ELR (cell line): ENCODE measurements around the gene GALNT7.

Experiments
- DNase-seq: peaks from one replicate; pipeline ENCODE4 v3.0.0-alpha.2; 2015; ENCODE audit warnings: low read depth

The GALNT7 gene

DNA sequence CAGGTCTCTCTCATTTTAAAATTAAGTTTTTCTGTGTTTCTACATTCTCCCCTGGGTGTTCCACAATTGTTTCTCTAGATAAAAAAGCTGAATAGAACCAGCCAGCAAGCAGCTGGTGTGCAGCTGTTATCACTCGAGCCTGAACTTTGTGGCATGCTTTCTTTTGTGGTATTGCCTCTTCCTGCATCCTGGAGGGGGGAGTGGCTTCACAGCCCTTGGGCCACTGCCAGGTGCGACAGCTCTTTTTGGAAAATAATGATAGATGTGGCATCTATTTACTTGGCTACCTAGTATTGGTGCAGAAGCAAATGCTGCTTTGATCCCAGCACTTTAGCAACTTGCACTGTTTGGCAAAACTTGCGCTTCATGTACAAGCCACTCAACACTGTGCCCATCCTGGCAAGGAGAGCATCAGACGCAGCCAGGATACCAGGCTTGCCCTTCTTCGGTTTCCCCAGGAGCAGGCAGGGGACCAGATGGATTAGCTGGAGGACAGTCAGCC is 96.1 kb downstream of the GALNT7 start:
- DNase-seq: no peak

DNA sequence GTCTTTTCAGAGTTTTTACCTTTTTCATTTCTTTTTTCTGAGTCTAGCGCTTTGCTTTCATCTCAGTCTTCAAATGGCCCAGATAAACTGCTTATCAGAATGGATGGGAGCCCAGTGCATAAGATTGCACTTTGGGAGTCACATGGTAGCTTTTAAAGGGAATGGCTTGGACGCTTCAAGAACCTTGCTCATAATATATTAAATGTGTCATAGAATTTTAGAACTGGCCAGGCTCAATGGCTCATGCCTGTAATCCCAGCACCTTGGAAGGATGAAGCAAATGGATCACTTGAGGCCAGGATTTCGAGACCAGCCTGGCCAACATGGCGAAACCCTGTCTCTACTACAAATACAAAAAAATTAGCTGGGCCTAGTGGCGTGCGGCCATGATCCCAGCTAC is 97.1 kb downstream of the GALNT7 start:
- DNase-seq: no peak

DNA sequence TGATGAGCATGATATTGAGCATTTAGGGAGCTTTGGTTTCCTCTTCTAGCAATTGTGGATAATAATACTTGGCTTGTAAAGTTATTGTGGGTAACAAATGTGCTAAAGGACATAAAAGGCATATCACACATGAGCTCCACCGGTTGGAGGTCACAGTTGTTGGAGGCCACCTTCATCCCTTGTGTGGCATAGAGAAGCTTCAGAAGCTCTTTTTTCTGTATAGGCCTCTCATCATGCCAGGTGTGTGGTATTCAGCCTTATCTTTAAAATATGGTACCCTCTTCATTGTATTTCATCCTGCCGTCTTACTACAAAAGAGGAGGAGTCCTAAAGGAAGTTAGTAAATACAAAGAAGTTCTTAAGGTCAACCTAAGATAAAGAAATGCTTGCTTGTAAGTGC is 99.1 kb downstream of the GALNT7 start:
- DNase-seq: no peak

DNA sequence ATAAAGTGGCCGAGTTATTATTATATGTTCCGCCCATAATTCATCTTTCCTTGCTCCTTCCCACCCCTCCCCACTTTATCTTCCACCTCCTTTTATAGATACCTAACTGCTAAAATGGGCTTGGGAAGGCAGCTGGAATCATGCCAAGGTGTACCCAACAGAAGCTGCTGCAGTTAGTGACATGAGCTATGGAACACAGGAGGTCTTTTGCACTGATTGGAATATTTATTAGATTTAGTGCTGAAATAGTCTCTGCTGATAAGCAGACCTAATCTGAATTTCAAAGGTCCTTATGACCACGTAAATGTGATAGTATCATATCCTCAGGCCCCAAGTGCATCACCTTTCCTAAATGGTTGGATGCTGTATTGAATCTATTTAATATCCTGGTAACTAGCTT is 100.7 kb downstream of the GALNT7 start:
- no peak for DNase-seq

DNA sequence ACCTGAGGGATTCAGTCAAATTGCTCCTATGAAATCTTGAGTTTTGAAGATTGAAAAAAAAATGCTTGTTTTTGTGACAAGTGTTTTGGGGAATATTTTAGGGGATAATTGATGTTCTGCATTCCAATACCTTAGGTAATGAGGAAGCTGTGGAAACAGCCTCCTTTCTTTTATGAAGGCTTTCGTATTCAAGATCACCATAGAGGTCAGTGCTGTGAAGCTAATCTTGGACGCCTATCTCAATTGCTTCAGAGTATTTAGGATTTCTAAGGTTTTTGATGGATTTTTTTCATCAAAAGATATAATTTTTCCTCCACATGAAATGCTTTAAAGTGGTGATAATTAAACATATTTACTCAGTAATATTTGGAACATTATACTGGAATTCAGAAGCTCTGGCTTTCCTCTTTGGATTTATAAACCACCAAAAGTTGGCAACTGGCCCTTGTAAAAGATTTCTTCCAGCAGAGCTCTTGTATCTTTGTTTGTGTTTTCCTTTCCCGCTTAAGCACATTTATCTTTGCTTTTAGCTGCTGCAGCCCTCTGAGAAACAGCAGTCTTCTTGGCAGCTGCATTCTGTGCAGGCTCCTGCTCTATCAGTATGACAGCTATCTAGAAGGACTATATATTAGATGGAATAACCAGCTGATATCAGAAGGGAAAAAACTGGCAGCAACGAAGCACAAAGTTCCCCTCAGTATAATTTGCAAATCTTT is 101.9 kb downstream of the GALNT7 start:
- no peak for DNase-seq

DNA sequence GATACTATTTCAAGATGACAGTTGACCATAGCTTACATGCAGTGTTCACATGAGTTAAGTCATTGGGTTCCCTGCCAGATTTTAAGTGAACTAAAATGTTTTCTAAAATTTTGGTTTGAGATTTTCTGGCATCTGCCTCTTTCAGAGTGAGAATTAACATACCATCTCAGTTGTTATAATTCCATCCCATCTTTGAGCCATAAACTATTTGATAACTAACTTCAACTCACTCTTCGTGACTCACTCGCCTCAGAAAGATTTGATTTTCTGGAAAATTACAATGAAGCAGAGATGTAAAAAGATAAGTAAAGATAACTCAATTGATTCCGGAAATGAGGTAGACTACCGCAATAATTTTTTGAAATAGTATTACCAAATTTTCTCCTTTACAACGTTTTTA is 103.7 kb downstream of the GALNT7 start:
- no peak for DNase-seq

DNA sequence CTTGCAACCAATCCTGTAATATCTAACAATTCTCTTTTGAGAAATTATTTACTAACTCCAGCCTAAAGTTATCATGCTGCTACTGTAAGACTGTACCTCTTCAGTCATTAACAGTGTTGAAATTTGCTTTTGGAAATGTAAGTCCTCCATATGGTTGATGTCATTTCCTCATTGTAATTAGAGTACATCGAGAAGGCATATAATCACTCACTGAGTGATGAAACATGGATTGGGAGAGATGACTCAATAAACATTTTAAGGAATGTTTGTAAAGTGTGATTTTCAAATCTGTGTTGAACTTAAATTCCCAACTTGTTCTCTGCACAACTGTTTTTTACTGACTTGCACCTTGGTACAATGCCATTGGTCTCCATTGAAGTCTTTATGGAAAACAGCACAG is 104.4 kb downstream of the GALNT7 start:
- DNase-seq: peak; percentile 55

DNA sequence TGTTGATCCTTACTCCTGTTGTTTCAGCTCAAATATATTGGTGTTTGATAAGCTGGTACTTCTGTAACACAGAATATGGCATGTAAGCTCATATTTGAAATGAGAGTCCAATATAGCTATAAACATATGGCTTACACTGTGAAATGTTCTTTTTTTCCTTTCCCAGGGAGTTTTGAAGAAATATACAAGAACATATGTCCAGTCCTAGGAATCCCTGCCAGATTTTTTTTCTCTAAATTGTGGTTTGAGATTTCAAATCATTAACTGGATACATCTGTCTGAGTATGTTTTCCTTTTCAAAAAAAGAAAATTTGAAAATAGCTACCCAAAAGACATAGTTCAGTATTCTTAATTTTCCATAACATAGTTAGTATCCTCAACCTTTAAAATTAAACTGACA is 105.3 kb downstream of the GALNT7 start:
- DNase-seq: no peak

DNA sequence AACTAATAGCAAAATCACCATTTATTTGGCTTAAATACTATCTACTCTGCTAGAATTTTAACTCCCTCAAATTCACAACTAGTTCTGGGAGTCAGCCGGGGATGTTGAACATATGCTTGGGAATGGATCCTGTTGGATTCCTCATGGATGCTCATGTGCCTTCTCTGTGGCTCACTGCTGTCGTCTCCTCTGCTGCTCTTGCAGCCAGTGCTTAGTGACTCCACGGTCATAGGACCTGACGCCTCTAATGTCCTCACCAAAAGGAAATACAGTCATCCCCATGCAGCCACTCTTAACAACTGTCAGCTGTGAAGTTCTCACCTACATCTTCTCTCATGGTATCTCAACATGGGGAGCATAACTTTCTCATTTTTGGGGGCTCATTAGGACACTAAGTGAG is 106.1 kb downstream of the GALNT7 start:
- no peak for DNase-seq

DNA sequence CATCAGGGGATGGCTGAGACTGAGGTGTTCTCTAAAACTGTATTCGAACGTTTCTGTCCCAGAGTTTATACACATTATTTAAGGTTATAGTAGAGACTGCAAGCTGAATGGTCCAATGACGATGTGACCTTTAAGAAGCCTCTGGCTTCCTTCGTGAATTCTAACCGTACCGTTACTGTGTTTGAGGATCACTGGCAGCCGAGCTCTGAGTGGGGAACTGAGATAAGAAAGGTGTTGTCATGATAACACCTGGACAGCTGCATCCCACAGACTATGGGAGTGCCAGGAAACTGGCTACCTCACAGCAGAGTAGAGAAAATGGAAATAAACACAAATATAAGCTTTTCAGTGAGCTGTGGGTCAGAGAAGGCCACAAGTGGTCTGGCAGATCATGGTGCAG is 106.5 kb downstream of the GALNT7 start:
- DNase-seq: no peak

DNA sequence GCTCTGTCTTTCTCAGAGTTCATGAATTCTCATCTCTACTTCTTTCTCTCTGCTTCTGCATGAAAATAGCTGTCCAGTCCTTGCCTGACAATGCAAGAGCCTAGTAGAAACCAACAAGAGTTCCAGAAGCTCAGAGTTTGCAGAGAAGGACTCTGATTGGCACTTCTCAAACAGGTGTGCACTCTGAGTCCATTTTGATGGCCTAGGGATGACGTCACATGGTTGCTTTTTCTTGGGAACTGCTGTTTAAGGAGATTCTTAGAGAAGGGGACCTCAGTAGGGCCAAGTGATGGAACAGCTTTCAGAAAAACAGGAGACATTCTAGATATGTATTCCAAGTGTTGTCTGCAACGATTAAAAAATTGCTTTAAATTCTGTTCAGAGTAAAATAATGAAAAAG is 108.7 kb downstream of the GALNT7 start:
- DNase-seq: no peak

DNA sequence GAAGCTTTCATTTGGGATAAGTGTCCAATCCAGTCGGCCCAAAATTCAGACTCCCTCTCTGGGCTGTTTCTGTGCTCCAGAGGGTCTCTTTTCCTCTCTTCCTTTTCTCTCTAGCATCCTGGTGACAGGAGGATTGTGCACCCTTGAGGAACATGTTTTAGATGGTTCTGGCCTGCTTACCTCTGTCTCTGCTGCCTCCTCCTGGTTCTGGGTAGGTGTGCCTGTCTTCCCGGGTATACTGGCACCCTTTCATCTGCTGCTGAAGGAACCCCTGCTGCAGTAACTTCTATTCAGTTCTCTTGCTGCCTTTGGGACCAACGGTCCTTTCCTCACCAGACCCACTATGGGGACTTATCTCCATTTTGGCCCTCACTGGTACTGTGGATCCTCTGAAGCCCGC is 112.4 kb downstream of the GALNT7 start:
- DNase-seq: no peak

DNA sequence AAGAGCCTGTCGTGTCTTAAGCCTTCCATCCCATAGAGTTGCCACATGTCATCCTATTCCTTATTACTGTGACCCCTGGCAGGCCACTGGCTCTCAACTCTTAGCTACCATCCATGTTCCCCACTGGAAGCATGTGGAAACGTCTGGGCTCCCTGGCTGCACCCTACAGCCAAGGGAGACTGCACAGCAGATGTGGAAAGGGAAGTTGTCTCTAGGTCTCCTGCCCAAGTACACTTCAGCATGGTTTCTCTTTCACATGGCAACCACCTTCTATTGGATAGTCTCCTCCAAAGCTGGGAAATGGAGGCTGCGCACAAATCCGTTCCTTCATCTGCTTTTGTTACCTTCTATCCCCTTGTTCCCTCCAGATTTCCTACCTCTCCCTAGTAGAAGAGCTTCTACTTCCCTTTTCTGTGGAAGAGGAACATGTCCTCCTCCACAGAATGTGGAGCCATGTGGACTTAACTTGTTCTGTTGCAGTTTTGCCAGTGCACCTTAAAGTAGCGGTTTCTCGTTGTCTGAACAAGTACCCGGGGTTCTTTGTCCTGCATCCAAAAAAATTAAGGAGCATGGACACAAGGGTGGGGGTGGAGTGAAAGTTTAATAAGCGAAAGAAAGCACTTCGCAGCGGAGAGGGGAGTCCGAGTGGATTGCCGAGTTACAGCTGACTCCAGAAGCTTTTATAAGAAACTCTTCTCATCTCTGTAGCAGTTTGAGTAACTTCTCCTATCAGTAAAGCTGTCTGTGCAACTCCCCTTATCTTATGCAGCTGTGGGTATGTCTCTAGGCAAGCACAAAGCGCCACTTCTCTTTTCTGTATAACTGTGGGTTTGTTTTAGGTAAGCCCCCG is 113.0 kb downstream of the GALNT7 start:
- no peak for DNase-seq

DNA sequence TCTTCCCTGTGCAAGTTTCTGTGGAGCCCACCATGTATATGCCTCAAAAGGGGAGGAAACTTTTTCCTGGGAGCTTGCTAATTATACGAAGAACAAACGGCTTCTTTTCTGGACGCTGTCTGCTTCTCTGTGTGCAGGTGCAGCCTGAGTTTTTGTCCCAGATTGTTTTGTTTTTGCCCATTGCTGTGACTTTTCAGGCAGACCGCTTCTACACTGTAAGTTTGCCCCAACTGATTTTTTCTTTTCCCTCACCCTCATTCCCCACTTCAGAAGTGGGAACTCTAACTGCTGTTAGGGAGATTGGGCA is 113.6 kb downstream of the GALNT7 start:
- no peak for DNase-seq

DNA sequence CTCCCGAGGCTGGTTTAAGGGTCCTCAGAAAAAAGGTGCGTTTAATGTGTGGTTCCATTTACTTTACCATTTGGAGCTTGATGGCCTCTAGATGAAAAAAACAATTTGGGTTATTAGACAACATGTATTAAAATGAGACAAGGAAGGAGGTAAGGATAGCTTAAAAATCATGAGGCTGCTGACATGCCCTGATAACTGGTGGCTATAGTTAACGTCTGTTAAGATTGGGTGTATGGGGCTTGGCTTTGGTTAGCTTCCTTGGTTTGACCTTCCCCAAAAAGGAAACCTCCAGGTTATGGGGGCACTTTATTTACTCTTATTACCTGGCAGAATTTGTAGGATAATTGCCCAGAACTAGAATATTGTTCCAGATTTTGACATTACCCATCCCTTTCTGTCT is 114.0 kb downstream of the GALNT7 start:
- no peak for DNase-seq

DNA sequence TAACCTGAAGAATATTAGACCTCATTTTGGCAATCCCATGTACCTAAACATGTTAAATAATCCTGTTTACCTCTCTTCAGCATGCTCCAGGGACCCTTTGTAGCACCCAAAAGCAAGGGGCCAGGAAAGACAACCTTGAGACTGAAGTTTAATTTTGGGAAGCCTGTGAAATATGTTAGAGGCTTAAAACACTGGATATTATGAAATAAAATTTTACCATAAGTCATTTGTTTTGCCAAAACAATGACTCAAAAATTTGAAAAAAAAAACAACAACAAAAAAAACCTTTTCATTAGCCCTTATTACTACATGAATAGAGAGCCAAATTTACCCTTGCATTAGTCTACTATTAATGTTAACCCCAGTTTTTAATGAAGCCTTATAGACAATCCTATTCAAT is 115.9 kb downstream of the GALNT7 start:
- DNase-seq: no peak

DNA sequence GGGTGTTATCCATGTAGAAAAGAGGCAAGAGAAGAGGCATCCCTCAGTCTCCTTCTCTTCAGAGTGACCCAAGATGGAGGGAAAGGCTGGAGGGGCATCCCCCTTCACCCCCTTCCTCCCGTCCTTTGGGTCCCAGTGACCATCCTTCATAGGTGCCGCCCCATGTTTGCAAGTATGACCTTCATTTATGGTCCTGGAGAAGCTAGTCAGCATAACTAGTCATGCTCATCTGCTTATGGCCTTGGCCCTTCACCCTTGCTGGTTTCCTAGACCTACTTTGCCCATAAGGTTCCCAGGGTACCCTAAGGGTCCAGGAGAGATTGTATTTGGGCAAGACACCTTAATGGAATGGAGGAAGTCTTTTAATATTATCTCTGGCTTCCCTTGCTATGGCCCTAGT is 118.9 kb downstream of the GALNT7 start:
- DNase-seq: no peak

DNA sequence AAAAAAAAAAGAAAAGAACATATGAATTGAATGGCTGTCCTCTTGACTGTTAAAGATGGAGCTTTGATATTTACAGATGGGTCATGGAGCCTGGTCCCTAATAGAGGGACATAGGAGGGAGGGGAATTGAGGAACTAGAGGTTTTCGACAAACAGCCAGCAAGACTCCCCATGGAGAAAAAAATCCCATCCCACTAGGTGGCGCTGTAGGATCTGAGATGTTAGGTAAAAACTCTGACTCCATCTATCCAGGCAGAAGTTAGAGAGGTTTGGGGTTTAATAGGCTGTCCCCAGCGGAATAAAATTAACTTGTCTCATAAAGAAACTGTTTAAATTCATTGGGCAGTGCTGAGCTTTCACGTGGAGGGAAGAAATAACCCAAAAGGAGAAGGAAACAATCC is 119.7 kb downstream of the GALNT7 start:
- peak; percentile 71 for DNase-seq

DNA sequence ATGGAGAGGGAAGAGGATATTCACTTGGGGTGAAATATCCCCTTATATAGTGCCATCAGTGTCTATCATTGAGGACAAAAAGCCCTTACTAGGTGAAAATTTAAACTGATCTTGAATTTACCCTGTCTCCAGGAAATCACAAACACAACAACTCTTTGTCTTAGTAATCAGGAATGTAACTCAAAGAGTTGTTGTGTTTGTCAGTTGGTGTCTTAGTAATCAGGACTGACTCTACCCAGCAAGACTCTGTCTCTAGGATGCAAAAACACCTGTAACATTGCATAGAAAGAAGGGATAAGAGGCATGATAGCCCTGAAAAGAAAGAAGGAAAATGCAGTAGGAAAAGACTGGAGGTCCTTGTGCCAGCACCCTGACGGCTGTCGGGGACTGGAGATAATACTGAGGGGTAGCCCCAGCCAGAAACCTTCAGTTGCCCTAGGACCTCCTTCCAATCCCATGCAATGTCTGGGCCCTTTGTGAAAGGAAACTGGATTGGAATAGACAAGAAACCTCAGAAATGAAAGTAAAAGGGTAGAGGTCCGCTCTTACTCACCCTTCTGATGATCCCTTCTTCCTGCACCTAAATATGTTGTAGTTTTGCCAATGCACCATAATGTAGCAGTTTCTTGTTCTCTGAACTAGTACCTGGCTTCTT is 120.2 kb downstream of the GALNT7 start:
- peak; percentile 8 for DNase-seq

DNA sequence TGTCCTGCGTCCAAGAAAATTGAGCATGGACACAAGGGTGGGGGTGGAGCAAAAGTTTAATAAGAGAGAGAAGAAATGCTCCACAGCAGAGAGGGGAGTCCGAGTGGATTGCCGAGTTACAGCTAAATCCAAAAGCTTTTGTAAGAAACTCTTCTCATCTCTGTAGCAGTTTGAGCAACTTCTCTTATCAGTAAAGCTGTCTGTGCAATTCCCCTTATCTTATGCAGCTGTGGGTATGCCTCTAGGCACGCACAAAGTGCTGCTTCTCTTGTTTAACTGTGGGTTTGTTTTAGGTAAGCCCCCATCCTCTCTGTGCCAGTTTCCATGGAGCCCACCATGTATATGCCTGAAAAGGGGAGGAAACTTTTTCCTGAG is 120.7 kb downstream of the GALNT7 start:
- no peak for DNase-seq

DNA sequence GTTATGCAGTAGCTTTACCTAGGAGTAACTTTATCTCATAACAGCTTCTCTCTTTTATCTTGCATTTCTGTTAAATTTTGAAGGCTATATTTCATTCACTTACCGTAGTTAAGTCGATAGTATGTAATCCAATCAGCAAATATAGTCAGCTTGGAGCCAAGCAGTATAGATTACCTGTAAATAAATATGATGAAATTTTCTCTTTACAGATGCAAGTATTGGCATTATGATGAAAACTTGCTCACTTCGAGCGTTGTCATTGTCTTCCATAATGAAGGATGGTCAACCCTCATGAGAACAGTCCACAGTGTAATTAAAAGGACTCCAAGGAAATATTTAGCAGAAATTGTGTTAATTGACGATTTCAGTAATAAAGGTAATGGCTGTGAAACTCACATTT is 123.3 kb downstream of the GALNT7 start:
- no peak for DNase-seq

DNA sequence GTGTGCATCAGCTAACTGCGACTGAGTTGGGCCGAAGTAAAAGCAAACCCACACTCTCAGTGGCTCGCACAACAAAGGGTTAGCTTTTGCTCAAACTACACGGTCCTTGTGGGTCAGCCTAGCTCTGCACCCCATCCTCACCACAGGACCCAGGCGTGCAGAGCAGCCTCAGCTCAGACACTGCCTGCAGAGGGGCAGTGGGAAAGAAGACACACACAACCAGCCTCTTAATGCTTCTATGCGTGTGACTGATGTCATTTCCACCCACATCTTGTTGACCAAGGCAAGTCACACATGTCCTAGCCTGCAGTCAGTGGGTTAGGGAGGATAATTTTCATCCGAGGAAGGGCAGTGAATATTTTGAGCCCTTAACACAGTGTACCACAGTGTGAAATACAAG is 125.1 kb downstream of the GALNT7 start:
- no peak for DNase-seq

DNA sequence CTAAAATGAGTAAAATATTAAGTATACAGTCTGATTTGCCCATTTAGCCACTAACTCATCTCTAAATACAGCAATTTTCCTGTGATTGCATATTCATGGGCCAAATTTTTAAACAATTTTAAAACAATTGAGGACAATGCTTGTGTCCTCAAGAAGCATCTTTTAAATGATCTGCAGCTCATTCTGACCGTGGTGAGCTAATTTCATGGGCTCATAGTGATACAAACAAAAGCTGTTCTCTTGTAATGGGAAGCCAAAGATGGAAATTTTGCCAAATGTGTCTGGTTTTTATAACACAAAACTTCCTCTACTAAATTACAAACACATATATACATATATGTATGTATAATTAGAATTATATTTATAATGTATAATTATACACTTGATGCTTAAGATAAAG is 125.8 kb downstream of the GALNT7 start:
- no peak for DNase-seq
